SK-N-SH (cell line): ENCODE measurements around the gene WDR49. TPM values are rescaled to one million over a fixed set of nuclear protein-coding genes. Genes with fewer than 3 reads are reported as not detected.

Source experiments
- CTCF ChIA-PET: fragments of 300-600, 350-600 bp; formaldehyde crosslinking; extraction: SDS; loops from one replicate; lab custom pipeline; 2021; lab: Yijun Ruan, JAX
- POLR2A ChIA-PET: fragments of 350-600 bp; sonication (Branson Sonifier 250); formaldehyde crosslinking; extraction: SDS; loops from one replicate; lab custom pipeline; 2020; ENCODE audit warnings: antibody characterized with exemption, inconsistent platforms; lab: Yijun Ruan, JAX
- DNase-seq: peaks from one replicate; pipeline ENCODE4 v3.0.0; 2012
- H2AFZ ChIP-seq: fragments of 200-600 bp; sonication (generic); 2 replicates; pipeline ENCODE4 v1.8.1; 2016; ENCODE audit warnings: antibody characterized with exemption, mild to moderate bottlenecking, low read depth
- H3F3A ChIP-seq: fragments of 200-600 bp; sonication (generic); replicated peaks from 2 replicates; pipeline ENCODE3; 2016; ENCODE audit warnings: antibody characterized with exemption, mild to moderate bottlenecking; ENCODE audit not compliant: insufficient read depth
- H3K27ac ChIP-seq, 2 experiments: fragments of 200-500 bp in 1 of 2; fragments of 200-600 bp in 1 of 2; sonication (Bioruptor generic) in 1 of 2; sonication (generic), shearing (Covaris generic) in 1 of 2; 2 replicates each; pipeline versions ENCODE4 v1.5.1 to v1.6.1; 2014 to 2016; ENCODE audit warnings: low read depth in 2 of 2, inconsistent platforms in 1 of 2, low read length in 1 of 2, mild to moderate bottlenecking in 1 of 2, mixed read lengths in 1 of 2
- H3K27me3 ChIP-seq: fragments of 200-600 bp; sonication (generic), shearing (Covaris generic); 2 replicates; pipeline ENCODE4 v1.6.1; 2016; ENCODE audit warnings: mixed run types; ENCODE audit not compliant: insufficient read depth
- H3K36me3 ChIP-seq, 2 experiments: fragments of 200-500 bp in 1 of 2; fragments of 200-600 bp in 1 of 2; sonication (Bioruptor generic) in 1 of 2; sonication (generic) in 1 of 2; replicated peaks in 1 of 2; 2 replicates each; pipeline versions ENCODE3 to v1.5.1; 2014 to 2016; ENCODE audit warnings: low read length in 1 of 2, mild to moderate bottlenecking in 1 of 2; ENCODE audit not compliant: insufficient read depth in 2 of 2, control insufficient read depth in 1 of 2
- H3K4me1 ChIP-seq, 2 experiments: fragments of 200-500 bp in 1 of 2; fragments of 200-600 bp in 1 of 2; sonication (Bioruptor generic) in 1 of 2; sonication (generic), shearing (Covaris generic) in 1 of 2; 2 replicates each; pipeline versions ENCODE4 v1.5.1 to v1.6.1; 2014 to 2016; ENCODE audit warnings: low read depth in 1 of 2, low read length in 1 of 2, mixed run types in 1 of 2; ENCODE audit not compliant: insufficient read depth in 2 of 2, control insufficient read depth in 1 of 2
- H3K4me2 ChIP-seq: fragments of 200-600 bp; sonication (generic), shearing (Covaris generic); 2 replicates; pipeline ENCODE4 v1.6.1; 2017; ENCODE audit warnings: mixed run types
- H3K4me3 ChIP-seq, 2 experiments: fragments of 200-500 bp in 1 of 2; fragments of 200-600 bp in 1 of 2; sonication (Bioruptor generic) in 1 of 2; sonication (generic), shearing (Covaris generic) in 1 of 2; 2 replicates each; pipeline versions ENCODE4 v1.5.1 to v1.8.1; 2014 to 2016; ENCODE audit warnings: low read depth in 2 of 2, inconsistent platforms in 1 of 2, low read length in 1 of 2, mild to moderate bottlenecking in 1 of 2, mixed read lengths in 1 of 2, moderate library complexity in 1 of 2
- H3K79me2 ChIP-seq: fragments of 200-600 bp; sonication (generic); 2 replicates; pipeline ENCODE4 v1.8.1; 2017; ENCODE audit warnings: mild to moderate bottlenecking; ENCODE audit not compliant: insufficient read depth
- H3K9ac ChIP-seq: fragments of 200-600 bp; sonication (generic); 2 replicates; pipeline ENCODE4 v1.6.1; 2017; ENCODE audit warnings: mixed run types
- H3K9me2 ChIP-seq: fragments of 200-600 bp; sonication (generic); 2 replicates; pipeline ENCODE4 v1.6.1; 2017; ENCODE audit warnings: mixed run types
- H3K9me3 ChIP-seq: fragments of 200-600 bp; sonication (generic); 2 replicates; pipeline ENCODE4 v1.6.1; 2017; ENCODE audit warnings: mixed run types, mild to moderate bottlenecking, moderate library complexity
- H4K20me1 ChIP-seq: fragments of 200-600 bp; sonication (generic); 2 replicates; pipeline ENCODE4 v1.6.1; 2017; ENCODE audit warnings: mild to moderate bottlenecking, mixed run types; ENCODE audit not compliant: insufficient read depth
- ELF1 ChIP-seq: IDR thresholded peaks from 2 replicates; pipeline ENCODE4 v1.4.0; 2012
- FOSL2 ChIP-seq: IDR thresholded peaks from 2 replicates; pipeline ENCODE4 v1.4.0; 2012; ENCODE audit warnings: low read depth, mild to moderate bottlenecking, moderate library complexity, borderline replicate concordance
- FOXM1 ChIP-seq: IDR thresholded peaks from 2 replicates; pipeline ENCODE4 v1.4.0; 2012; ENCODE audit warnings: low read depth, mild to moderate bottlenecking
- GABPA ChIP-seq: IDR thresholded peaks from 2 replicates; pipeline ENCODE4 v1.4.0; 2012; ENCODE audit warnings: low read depth, mild to moderate bottlenecking
- JUND ChIP-seq: IDR thresholded peaks from 2 replicates; pipeline ENCODE4 v1.4.0; 2012
- MXI1 ChIP-seq: IDR thresholded peaks from 2 replicates; pipeline ENCODE4 v1.6.1; 2012; ENCODE audit warnings: mild to moderate bottlenecking, low read depth, low read length, improper control_type of control experiment
- NFIC ChIP-seq: IDR thresholded peaks from 2 replicates; pipeline ENCODE4 v1.4.0; 2012; ENCODE audit warnings: borderline replicate concordance
- NRF1 ChIP-seq: IDR thresholded peaks from 2 replicates; pipeline ENCODE4 v1.6.1; 2012; ENCODE audit warnings: low read depth, mild to moderate bottlenecking, low read length
- PBX3 ChIP-seq: IDR thresholded peaks from 2 replicates; pipeline ENCODE4; 2012
- RAD21 ChIP-seq: IDR thresholded peaks from 2 replicates; pipeline ENCODE4 v1.6.1; 2012; ENCODE audit warnings: mild to moderate bottlenecking, low read length
- RFX5 ChIP-seq: IDR thresholded peaks from 2 replicates; pipeline ENCODE4 v1.6.1; 2012; ENCODE audit warnings: mild to moderate bottlenecking, improper control_type of control experiment, low read length
- SMC3 ChIP-seq: IDR thresholded peaks from 2 replicates; pipeline ENCODE4 v1.6.1; 2012; ENCODE audit warnings: low read depth, low read length, improper control_type of control experiment
- TCF12 ChIP-seq: IDR thresholded peaks from 2 replicates; pipeline ENCODE4 v1.4.0; 2012
- TEAD4 ChIP-seq: IDR thresholded peaks from 2 replicates; pipeline ENCODE4 v1.4.0; 2012; ENCODE audit warnings: mild to moderate bottlenecking, borderline replicate concordance; ENCODE audit not compliant: insufficient read depth
- YY1 ChIP-seq: IDR thresholded peaks from 2 replicates; pipeline ENCODE4 v1.4.0; 2012; ENCODE audit warnings: low read depth, mild to moderate bottlenecking
- WGBS: methylation state at CpG from one replicate; pipeline ENCODE4 v1.1.6; 2017; ENCODE audit warnings: low lambda C conversion rate; 5-methylcytosine and 5-hydroxymethylcytosine counted together
- polyA plus RNA-seq, 3 experiments: library from polyadenylated mRNA; depleted of rRNA; stranded (reverse); fragments of >200 nt; gene quantifications; 2 replicates each; pipeline ENCODE4 v1.2.3, GENCODE V29; 2012
- TF ChIP-seq, protein P1 (sequence below): fragments of 150-350 bp; IDR thresholded peaks from 2 replicates; pipeline ENCODE4 v1.6.1; 2016; ENCODE audit warnings: mild to moderate bottlenecking, low read depth, low read length
- TF ChIP-seq, protein P2 (sequence below): fragments of 200-600 bp; sonication (generic); IDR thresholded peaks from 2 replicates; pipeline ENCODE4 v1.6.1; 2017; ENCODE audit warnings: antibody characterized with exemption, mild to moderate bottlenecking, moderate library complexity
- TF ChIP-seq, protein P3 (sequence below): fragments of 150-350 bp; IDR thresholded peaks from 2 replicates; pipeline ENCODE4 v1.6.1; 2017; ENCODE audit warnings: antibody characterized with exemption, low read length, low read depth, borderline replicate concordance

WDR49 gene
- polyA plus RNA-seq, 1 of the 3 experiments (the other 2 are of a cell fraction): not detected

DNA sequence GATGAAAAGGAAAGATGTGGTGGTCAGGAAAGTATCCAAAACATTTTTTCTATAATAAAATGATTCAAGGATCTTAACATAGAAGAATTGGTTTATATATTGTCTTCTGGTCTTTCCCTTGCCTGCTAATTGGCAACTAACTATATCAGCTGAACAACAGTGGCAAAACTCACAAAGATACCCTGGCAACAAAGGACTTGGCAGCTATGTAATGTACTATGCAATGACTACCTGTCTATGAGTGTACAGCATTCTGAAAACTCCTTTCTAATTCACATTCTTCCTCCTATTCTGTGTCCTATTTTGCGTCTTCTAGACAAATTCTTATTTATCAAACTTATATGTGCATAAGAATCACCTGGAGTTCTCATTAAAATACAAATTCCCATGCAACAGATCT lies 164.2 kb downstream of the WDR49 start:
- H2AFZ ChIP-seq: no peak overlapping the region
- no peaks in the 10 kb centered on the region for H3K36me3 ChIP-seq
- CTCF ChIA-PET: no interaction called here
- TF ChIP-seq TEAD4: no peak
- TF ChIP-seq, protein P1, sequence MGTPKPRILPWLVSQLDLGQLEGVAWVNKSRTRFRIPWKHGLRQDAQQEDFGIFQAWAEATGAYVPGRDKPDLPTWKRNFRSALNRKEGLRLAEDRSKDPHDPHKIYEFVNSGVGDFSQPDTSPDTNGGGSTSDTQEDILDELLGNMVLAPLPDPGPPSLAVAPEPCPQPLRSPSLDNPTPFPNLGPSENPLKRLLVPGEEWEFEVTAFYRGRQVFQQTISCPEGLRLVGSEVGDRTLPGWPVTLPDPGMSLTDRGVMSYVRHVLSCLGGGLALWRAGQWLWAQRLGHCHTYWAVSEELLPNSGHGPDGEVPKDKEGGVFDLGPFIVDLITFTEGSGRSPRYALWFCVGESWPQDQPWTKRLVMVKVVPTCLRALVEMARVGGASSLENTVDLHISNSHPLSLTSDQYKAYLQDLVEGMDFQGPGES: no peak
- no peak for TF ChIP-seq PBX3
- TF ChIP-seq RFX5: no peak
- TF ChIP-seq SMC3: no peak
- no peak for TF ChIP-seq YY1
- no peak for TF ChIP-seq RAD21
- TF ChIP-seq, protein P2, sequence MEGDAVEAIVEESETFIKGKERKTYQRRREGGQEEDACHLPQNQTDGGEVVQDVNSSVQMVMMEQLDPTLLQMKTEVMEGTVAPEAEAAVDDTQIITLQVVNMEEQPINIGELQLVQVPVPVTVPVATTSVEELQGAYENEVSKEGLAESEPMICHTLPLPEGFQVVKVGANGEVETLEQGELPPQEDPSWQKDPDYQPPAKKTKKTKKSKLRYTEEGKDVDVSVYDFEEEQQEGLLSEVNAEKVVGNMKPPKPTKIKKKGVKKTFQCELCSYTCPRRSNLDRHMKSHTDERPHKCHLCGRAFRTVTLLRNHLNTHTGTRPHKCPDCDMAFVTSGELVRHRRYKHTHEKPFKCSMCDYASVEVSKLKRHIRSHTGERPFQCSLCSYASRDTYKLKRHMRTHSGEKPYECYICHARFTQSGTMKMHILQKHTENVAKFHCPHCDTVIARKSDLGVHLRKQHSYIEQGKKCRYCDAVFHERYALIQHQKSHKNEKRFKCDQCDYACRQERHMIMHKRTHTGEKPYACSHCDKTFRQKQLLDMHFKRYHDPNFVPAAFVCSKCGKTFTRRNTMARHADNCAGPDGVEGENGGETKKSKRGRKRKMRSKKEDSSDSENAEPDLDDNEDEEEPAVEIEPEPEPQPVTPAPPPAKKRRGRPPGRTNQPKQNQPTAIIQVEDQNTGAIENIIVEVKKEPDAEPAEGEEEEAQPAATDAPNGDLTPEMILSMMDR: no peak
- no peak for TF ChIP-seq NFIC
- no peak for TF ChIP-seq JUND
- TF ChIP-seq TCF12: no peak
- TF ChIP-seq ELF1: no peak
- 3% methylated on average over 1 of the region's 1 CpG for WGBS
- H4K20me1 ChIP-seq: no peaks in the 10 kb centered on the region
- H3K79me2 ChIP-seq: no peaks in the 10 kb centered on the region
- no peak overlapping the region for H3K9ac ChIP-seq
- no peaks in the 10 kb centered on the region for H3F3A ChIP-seq
- DNase-seq: no peak
- no peaks in the 10 kb centered on the region for H3K27me3 ChIP-seq
- no peaks in the 10 kb centered on the region for H3K9me3 ChIP-seq
- H3K4me2 ChIP-seq: no peak overlapping the region
- no peak overlapping the region for H3K27ac ChIP-seq
- POLR2A ChIA-PET: no interaction called here
- no peaks in the 10 kb centered on the region for H3K4me1 ChIP-seq
- H3K9me2 ChIP-seq: 0 out of 2 replicates have a peak, but pooled peaks cover 3% of the 10 kb centered on the region
- H3K4me3 ChIP-seq: no peak overlapping the region

GRCh38 chr3:167487556-167487955 lies 166.2 kb downstream of the WDR49 start:
- Histone ChIP-seq H3K9me3 (no peaks in the 10 kb centered on the region), H3K4me2 (no peak overlapping the region), H3F3A (no peaks in the 10 kb centered on the region), H3K9ac (no peak overlapping the region), H4K20me1 (no peaks in the 10 kb centered on the region), H3K4me1 (no peaks in the 10 kb centered on the region), H2AFZ (no peak overlapping the region), H3K79me2 (no peaks in the 10 kb centered on the region), H3K27ac (no peak overlapping the region), H3K36me3 (no peaks in the 10 kb centered on the region), H3K9me2 (0 out of 2 replicates have a peak, but pooled peaks cover 3% of the 10 kb centered on the region), H3K4me3 (no peak overlapping the region), H3K27me3 (no peaks in the 10 kb centered on the region)
- ChIA-PET POLR2A (no interaction called here), CTCF (no interaction called here)
- TF ChIP-seq NRF1 (no peak), FOXM1 (no peak), GABPA (no peak), MXI1 (no peak), FOSL2 (no peak)
- TF ChIP-seq, protein P3, sequence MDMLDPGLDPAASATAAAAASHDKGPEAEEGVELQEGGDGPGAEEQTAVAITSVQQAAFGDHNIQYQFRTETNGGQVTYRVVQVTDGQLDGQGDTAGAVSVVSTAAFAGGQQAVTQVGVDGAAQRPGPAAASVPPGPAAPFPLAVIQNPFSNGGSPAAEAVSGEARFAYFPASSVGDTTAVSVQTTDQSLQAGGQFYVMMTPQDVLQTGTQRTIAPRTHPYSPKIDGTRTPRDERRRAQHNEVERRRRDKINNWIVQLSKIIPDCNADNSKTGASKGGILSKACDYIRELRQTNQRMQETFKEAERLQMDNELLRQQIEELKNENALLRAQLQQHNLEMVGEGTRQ: no peak
- no peak for DNase-seq
- WGBS: 0% methylated on average over 3 of the region's 3 CpGs
